LoVo (cell line): ENCODE results near the gene SEBOX.

Experiments used
- DNase-seq: peaks from one replicate; pipeline ENCODE4 v3.0.0-alpha.2; 2016; ENCODE audit warnings: low spot score

The SEBOX gene, protein sequence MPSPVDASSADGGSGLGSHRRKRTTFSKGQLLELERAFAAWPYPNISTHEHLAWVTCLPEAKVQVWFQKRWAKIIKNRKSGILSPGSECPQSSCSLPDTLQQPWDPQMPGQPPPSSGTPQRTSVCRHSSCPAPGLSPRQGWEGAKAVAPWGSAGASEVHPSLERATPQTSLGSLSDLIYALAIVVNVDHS

GRCh38 chr17:28364665-28365363 is at the start of gene SEBOX:
Gene SEBOX (minus strand): TSS chr17:28365199. CDS start chr17:28365151, 48 bp downstream.
- no peak for DNase-seq

DNA sequence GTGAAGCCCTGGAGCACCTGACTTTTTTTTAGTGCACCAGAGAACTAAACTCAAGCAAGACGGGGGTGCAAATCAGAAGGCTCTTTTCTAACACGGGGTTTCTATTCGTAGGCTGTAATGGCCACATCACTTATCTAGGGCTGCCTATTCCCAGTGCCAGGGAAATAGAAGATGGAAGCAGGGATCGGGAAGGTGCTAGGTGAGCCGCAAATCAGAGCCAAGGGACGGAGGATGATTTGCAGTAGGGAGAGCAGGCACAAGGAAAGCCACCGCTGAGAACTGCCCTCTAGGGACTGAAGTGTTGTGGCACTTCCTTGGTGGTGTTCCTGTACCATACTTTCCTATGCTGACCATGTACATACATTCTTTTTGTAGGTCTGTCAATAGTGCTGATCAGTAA is 48.8 kb upstream of the SEBOX start:
- no peak for DNase-seq

DNA sequence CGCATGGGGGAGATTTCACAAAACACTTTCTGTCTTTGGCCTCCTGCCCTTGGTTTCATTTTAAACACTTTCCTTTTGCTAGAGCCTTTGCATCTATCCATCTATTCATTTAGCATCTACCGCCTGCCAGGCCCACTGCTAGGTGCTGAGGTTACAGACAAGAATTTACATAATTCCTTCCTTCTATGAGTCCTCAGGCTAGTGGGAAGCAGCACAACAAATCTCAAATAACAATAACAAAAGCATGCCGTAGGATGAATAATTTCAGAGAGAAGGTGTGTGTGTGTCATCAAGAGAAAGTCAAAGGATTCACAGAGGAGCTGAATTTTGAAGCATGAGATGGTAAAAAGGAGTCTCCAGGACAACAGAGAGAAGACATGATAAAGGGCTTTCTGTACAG is 47.1 kb upstream of the SEBOX start:
- DNase-seq: no peak

DNA sequence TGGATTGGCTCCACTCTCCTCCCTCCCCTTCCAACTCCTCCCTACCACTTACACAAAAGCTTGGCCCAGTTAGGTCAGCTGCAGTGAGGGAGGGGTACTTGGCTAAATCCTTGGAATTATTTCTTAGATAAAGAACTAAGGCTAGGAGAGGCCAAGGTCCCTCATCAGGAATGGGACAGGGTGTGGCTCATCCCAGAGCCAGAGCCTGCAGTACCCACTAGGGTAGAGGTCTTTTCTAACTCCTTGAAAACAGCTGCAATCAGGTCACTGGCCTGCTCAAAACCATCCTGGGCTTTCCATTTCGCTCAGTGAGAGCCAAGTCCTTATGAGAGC is 42.9 kb upstream of the SEBOX start:
- DNase-seq: no peak

DNA sequence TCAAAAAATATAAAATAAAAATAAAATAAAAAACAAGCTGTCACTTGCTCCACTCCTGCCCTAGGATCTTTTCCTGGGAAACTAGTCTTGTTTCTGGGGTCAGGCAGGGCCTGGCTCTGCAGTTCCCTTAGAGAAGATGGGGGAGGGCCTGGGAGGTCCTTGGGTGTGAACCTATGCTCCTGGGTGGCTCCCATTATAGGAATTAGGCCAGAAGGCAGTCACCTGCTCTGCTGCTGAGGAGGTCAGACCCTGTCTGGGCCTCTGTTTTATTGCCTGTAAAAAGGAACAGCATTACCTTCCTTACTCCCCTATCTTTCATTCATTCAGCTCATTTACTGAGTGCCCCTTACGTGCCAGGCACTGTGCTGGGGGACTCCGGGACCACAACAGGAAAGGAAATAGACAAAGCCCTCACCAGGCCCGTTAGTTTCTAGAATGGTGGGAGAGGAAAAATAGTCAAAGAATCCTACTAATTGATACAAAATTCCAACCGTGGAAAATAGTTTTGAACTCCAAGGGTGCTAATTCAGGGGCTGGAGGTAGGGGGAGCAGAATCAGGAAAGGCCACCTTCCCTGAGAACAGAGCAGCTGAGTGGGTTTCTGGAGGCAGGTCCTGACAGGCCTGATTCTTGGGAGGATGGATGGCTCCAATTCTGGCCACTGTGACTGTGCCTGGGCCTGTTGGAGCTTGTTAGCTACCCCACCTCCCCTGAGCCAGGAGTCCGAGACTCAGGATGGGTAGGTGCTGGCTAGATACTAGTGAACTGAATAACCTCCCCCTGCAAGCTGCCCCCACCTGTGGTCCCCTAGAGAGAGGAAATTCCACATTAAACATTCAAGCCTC is 42.4 kb upstream of the SEBOX start:
- no peak for DNase-seq

DNA sequence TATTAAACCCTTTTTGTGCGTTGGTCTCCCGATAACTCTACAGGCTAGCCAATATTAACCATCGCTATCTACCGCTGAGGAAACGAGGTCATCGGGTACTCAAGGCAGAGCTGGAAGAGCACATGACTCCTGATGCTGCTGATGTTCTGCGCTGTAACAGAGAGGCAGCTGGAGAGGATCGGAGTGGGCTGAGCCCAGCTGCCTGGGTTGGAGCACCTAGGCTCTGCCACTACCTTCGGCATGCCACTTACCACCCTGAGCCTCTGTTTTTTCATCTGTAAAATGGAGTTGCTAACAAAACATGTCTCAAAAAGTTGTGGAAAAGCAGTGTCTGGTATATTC is 41.4 kb upstream of the SEBOX start:
- no peak for DNase-seq

DNA sequence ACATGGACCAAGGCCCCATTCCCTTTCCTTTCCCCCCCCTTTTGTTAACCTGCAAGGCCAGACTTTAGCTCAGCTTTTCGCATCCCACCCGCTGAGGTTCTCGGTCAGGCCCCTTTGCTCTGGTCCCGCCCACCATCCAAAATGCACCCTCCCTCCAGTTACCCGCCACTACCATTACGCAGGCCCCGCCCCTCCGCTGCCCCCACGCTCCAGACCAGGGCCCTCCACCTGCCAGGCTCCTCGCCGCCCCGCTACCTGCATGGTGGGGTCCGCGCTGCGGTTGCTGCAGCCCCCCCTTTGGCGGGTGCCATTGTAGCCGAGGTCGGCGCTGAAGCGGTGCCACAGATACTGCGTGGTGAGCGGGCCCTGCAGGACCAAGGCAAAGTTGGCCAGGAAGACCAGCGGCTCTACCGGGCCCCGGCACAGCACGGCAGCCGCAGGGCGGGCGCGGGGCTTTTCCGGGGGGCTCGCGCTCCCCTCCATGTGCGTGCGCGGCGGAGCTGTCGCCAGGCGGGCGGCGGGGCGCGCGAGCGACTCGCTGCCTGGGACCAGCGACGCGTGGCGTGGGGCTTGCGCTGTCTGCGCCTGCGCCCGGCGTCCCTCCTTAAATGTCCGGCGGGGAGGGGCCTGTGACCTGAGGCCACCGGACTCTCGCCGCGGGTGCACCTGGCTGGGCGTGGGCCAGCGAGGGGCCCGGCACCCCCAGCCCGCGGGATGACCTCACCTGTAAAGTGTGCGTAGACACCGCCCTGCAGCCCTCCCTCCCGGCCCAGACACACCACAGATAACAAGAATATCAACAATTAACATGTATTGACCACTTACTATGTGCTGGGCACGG is 40.9 kb upstream of the SEBOX start, which contains the start of gene SLC46A1:
Gene SLC46A1, minus strand, starts transcription at position 581 of the 841 bp plus-strand sequence. Its CDS starts 98 bp downstream, at position 483.
- DNase-seq: peak; percentile 59

DNA sequence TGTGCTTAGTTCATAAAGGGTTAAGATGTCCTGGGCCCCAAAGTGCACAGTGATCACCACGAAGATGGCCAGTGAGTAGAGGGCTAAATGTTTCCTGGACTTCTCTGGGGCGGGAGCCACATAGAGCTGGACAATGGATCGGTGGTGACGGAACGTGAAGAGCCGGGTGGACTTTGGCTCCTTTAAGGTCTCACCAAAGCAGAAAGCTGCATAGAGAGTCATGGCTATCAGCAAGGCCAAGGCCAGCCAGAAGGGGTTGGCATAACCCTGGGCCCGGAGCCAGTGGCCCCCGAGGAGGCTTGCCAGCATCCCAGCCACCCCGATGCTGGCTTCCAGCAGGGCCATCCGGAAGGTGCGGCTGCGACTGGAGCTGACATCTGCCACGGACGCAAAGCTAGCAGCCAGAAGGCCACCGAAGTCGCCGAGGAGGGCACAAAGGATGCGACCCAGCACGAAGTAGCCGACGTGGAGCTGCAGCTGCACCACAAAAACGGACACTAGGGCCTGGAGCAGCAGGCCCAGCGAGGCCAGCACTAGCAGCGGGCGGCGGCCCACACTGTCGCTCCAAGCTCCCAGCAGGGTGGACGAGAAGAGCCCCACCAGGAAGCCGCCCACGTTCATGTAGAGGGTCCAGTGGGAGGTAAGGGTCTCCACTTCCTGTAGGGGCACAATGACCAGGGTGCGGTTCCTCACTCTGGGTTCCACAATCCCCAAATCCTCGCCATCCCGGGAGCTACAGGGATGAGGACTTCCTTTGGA is 40.0 kb upstream of the SEBOX start:
- no peak for DNase-seq

DNA sequence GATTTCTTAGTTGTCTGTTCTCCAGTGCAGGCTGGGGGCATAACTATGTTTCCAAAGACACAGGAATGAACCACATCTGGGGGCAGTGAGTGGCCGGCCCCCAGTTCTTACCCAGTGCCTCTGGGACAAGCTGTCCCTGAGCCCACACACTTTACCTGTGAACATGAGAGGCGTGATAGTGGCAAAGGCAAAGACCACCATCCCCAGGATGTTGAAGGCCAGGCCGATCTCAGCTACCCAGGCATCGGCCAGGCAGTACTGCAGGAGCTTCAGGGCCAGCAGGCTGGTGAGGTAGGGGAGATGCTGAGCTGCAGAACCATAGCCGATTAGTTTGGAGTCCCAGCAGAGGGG is 39.4 kb upstream of the SEBOX start:
- no peak for DNase-seq

DNA sequence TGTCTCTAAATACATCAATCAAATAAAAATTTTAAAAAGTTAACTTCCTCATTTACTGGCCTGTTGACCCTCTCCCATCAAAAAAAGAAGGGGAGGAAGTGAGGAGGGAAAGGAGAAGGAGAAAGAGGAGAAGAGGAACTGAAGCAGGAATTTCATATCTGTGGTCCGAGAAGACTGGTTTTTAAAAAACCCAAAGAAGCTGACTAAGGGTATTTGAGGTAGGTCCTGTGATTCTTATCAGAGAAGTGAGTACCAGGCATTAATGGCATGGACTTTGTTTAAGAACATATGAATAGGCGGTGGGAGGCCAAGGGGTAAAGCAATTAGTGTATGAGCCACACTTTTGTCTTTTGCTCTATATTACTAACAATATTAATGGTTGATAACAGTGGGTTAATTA is 39.0 kb upstream of the SEBOX start:
- DNase-seq: no peak

- DNase-seq: no peak
Observed at GRCh38 chr17:28402844-28403243, 37.8 kb upstream of the SEBOX start.

GRCh38 chr17:28402224-28402630 is 37.2 kb upstream of the SEBOX start:
- no peak for DNase-seq

DNA sequence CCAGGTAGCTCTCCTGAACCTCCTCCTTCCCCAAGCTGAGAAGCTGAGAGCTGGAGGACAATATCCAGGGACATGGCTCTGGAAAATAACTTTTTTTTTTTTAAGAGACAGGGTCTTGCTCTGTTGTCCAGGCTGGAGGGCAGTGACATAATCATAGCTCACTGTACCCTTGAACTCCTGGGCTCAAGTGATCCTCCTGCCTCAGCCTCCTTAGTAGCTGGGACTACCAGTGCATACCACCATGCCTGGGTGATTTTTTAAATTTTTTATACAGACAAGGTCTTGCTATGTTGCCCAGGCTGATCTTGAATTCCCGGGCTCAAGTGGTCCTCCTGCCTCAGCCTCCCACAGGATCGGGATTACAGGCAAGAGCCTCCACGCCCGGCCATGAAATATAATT is 34.8 kb upstream of the SEBOX start:
- no peak for DNase-seq

GRCh38 chr17:28398280-28398981 is 33.4 kb upstream of the SEBOX start:
- DNase-seq: no peak

GRCh38 chr17:28397687-28398279 is 32.8 kb upstream of the SEBOX start:
- DNase-seq: no peak

DNA sequence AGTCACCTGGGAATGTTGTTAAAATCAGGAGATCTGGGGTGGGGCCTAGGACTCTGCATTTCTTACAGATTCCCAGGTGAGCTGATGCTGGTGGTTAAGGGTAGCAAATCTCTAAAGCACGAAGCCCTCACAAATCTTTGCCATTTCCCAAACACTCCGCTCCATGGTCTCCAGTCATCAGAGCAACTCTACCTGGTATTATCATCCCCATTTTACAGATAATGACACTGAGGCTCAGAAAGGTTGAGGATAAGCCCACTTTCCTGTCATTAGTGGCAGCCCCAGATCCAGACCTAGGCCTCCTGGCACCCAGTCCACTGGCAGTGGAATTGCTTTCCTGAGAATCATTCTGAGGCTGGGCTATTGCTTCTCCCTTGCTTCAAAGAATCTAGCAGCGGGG is 32.3 kb upstream of the SEBOX start:
- DNase-seq: no peak

DNA sequence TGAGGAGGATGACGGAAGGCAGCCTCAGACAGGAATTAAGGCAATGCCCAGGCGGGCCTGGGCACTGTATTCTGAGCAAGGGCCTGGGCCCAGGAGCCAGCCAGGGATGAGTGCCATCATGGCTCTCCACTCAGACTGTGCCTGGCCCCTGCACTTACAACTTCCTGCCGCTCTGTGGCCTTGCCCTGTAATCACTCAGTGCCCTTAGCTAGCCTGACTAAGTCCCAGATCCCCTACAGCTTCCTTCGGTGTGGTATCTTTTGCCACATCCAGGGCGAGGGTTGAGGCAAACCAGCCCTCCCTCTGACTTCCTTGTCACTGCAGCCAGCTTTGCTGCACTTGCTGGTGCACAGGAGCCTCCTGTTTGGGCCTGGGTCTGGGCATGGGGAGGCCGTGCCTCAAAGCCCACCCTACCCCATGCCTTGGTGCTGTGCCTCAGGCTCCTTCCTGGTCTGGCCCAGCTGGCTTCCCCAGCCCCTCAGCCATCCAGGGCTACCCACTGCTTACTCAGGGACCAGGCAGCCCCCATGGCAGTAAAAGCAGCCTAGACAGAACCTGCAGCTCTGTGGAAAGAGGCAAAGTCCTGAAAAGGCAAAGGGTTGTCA is 31.7 kb upstream of the SEBOX start:
- DNase-seq: no peak

DNA sequence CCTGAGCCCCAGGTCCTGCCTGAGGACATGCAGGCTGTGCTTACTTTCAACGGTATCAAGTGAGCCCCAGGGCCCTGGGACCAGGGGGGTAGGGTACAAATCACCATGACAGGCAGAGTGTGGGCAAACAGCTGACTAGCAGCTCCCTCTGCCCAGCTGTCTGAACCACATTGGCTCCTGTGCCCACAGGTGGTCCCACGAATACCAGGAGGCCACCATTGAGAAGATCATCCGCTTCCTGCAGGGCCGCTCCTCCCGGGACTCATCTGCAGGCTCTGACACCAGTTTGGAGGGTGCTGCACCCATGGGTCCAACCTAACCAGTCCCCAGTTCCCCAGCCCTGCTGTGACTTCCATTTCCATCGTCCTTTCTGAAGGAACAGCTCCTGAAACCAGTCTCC is 31.0 kb upstream of the SEBOX start:
- no peak for DNase-seq

- DNase-seq: no peak
Observed at GRCh38 chr17:28395426-28395825, 30.4 kb upstream of the SEBOX start.
